ENCODE measurements around the gene LRRC61.
"Not testable (repeated sequence)": the region's sequence is repeated elsewhere in the genome, so short reads cannot be mapped to it uniquely, and the experiment has no call there.

The LRRC61 gene, protein sequence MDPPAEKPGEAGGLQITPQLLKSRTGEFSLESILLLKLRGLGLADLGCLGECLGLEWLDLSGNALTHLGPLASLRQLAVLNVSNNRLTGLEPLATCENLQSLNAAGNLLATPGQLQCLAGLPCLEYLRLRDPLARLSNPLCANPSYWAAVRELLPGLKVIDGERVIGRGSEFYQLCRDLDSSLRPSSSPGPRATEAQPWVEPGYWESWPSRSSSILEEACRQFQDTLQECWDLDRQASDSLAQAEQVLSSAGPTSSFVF

DNA sequence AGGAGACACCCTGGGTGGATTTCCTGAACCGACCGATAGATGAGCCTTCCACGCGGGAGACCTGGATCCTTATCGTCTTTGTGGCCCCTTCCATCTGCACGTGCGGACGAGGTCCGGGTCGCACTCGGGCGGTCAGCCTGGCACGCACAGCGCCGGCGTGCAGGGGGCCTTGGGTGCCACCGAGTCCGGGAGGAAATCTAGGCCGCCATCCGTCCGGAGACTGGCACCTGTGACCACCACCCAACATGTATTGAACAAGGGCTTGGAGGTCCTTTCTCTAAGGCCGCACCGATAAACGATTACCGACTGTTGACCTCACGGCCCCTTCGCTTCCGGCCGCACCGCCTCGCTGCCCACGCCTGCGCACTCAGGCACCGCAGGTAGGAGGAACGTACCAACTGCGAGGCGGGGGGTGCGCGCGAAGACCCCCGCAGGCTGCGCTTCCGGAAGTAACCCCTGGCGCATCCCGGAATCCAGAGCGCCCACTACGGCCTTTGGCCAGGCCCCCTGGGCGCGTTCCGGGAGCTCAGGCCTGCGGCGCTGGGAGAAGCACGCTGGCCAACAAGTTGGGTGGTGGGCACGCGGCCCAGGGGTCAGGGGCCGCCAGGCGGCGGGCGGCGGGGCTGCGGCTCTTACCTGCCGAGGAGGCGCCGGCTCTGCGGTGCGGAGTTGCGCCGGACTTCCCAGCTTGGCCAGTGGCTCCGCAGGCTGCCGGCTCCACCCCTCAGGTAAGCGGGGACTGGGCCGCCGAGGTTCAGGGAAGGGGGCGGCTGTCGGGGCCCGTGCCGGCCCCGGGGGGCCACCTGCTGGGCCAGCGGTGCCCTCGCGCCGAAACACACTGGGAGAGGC is at the start of gene LRRC61, which contains the start of gene ACTR3C:
TSS of gene LRRC61 (plus strand) at position 523 of the 849 bp plus-strand sequence. CDS start 13,507 bp downstream, outside the sequence.
TSS of gene ACTR3C (minus strand) at position 713 of the 849 bp plus-strand sequence. CDS start 28,249 bp downstream, outside the sequence.
- in situ Hi-C loops (cut with HindIII; ENCODE audit: low sequenced_read_pairs) = no loop called here

DNA sequence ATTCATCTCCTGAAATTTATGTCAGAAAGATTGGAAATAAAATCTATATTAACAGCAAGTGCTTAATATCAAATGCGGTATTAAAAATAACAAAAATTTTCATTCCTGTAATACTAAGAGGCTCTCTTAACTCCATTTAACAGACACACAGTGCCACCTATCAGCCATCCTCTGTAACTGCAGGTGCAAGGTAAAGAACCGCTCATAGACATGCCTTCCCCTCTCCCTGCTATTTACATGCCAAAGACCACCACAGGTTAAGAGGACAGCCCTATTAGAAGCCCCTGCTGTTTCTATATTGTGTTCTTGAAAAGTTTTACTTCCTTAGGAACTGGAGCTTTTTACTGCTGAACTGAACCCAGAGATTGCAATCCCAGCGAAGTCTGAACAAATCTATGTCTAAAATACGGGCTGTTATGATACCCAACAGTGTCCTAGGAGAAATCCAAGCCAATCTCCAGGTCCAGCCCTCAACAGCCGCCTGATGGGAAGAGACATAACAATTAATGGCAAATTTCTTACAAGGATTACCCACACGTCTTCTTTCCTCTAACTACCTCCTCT is 46.9 kb upstream of the LRRC61 start:
- in situ Hi-C loops (cut with HindIII; ENCODE audit: low sequenced_read_pairs) = not testable (repeated sequence)

DNA sequence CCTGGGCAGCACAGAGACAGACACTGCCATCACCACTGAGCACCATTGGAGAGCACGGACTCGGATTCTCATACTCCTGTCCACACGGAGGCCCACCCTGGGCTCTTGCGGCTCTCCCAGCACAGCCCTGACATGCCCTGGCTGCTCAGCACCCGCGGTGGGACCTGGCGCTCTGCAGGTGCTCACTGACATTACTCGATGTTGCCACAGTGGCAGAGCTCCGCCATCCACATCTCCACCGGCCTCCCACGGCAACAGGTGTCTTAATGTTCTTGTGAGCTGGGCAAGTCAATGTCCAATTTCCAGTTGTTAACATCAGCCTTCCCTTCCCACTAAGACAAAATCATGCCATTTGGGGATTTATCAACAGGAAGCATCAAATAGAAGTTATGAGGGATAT is 44.8 kb upstream of the LRRC61 start:
- in situ Hi-C loops (cut with HindIII; ENCODE audit: low sequenced_read_pairs) = not testable (repeated sequence)

DNA sequence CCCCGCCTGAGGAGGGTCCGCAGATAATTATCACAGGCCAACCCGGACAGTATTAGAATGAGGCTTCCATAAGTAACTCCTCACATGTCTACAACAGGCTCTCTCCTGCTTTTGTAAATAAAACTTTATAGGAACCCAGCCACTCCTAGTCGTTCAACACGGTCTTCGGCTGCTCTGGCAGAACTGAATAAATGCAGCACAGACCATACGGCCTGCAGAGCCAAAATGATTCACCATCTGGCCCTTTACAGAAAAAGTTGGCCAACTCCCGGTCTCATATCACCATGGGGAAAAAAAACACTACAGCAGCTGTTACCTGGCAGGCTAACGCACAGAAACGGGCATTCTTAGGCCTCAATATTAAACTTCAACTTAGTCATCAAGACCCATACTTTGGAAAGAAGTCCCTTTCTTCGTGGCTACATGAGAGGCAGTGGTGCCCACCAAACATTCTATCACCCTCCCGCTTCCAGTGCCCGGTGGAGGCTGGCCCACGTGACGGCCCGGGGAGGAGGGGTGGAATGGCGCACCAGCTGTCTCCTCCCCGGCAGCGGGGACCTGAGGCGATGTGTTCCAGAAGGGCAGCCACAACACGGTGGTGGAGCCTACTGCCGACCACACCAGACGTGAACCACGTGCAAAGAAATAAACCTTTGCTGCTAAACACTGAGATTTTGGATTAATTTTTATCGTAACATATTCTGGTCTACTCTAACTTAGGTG is 41.3 kb upstream of the LRRC61 start:
- in situ Hi-C loops (cut with HindIII; ENCODE audit: low sequenced_read_pairs) = not testable (repeated sequence)

DNA sequence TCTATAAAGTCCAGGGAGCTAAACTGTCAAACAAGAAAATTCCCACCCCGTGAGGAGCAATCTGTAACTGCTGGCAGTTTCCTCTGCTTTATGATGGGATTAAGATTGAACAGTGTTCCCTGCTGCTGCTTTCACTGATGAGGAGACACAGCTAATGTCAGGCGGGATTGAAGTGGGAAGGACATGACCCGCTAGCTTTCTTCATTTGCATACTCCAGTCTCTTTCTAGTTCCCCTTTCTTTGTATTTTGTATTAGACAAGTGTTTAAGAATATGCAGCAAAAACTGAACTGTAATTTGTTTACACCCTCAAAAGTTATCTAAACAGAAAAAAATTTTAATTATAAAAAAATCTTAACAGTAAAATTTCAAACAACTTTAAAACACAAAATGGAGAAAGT is 40.0 kb upstream of the LRRC61 start:
- in situ Hi-C loops (cut with HindIII; ENCODE audit: low sequenced_read_pairs) = not testable (repeated sequence)

DNA sequence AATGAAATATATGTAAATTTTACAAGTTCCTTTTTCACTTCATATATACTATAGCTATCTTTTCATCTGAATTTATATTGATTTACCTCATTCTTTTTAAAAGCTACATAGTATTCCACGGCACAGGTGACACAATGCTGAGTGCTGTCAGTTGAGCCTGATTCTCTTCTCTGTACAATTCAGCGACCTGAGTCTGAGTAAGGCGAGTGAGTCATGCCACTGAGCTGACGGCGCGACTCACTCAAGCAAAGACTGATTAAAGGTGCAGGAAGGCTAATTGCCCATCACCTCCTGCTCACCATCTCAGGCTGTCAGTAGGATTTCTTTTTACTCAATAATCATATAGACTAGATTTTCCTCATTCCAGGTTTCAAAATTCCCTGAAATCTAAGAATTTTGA is 39.5 kb upstream of the LRRC61 start:
- in situ Hi-C loops (cut with HindIII; ENCODE audit: low sequenced_read_pairs) = not testable (repeated sequence)

DNA sequence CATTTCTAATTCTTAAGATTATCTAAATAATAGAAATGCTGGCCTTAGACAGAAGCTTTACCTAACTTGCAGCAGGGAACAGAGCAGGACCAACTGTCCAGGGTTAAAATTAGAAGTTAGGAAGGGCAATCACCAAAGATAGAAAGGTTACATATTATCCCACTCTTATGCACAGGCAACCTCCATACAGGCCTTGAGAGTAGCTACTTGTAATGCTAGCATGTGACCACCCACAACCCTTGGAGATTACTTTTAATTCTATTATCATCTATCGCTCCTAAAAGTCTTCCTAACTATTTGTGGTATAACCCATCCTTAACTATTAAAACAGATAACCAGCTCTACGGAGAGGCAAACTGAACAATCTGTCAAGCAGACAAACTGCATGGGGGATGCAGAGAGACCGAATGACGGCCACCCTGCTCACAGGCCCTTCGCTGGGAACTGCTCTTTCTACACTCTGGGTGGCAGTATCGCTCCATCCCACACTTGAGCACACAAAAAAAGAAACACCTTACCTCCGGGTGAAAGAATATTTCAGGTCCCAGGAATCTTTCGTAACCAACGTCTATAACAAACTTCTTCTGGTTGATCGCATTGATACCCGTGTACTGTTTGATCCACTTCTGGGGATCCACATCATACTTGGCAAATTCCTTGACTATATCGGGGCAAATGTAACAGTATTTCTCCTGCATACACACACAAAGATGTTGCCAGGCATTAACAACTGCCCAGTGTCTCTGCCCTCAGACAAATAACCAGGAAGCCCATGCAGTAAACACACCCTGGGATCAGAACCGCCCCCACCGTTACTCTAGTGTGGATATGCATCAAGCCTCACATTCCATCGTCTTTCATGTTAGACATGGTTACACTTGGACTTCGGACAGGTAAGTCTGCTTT is 37.1 kb upstream of the LRRC61 start:
- in situ Hi-C loops (cut with HindIII; ENCODE audit: low sequenced_read_pairs) = not testable (repeated sequence)

DNA sequence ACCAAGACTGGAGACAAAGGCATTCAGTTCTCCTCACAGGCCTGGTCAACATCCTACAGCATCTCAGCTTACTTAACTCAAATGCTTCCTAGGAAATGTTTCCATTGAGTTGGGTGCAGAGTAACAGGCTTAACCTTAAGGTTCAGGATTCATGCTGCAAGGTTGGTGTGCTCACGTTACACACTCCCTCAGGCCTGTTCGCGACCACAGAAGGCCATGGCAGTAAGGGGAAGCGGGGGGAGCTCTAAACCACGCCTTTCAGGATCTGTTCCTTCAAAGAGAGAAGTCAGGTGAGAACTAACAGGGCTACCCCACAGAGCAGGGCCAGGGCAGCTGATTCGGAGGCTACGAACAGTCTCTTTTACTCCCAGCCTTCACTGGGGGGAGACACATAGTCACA is 35.3 kb upstream of the LRRC61 start:
- in situ Hi-C loops (cut with HindIII; ENCODE audit: low sequenced_read_pairs) = not testable (repeated sequence)

DNA sequence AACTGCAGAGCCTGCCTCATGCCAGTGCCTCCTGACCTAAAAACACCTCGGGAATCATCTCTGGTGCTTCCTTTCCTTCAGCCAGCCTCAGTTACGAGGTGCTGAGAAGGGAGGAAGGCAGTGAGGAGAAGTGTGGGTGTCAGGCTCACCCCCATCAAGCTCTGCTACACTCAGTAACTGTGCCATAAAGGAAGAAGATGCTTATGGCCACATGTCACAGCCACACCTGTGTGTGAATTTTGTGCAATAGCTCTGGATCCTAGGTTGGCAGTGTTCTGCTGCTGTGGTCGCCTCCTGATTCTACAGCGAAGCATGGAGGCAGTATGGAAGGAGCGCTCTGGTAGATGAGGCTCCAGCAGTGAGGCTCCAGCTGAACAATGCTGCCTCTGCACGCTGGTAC is 34.3 kb upstream of the LRRC61 start:
- in situ Hi-C loops (cut with HindIII; ENCODE audit: low sequenced_read_pairs) = not testable (repeated sequence)

DNA sequence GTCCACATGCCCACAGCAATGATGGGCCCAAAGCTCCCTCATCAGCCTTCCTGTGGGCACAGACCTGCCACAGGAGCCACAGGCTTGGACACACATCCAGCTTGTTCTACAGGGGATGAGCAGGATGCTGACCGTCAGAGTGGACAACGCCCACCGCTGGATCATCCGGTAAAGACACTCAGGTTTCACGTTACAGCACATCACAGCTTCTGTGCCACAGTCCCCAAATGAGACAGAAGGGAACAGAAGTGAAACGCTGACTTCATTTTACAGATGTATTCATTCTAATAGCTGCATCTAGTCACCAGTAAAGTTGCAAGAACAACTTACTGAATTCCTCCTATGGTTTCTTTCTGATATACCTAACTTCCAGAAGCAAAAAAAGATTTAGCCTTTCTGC is 32.8 kb upstream of the LRRC61 start:
- in situ Hi-C loops (cut with HindIII; ENCODE audit: low sequenced_read_pairs) = not testable (repeated sequence)

DNA sequence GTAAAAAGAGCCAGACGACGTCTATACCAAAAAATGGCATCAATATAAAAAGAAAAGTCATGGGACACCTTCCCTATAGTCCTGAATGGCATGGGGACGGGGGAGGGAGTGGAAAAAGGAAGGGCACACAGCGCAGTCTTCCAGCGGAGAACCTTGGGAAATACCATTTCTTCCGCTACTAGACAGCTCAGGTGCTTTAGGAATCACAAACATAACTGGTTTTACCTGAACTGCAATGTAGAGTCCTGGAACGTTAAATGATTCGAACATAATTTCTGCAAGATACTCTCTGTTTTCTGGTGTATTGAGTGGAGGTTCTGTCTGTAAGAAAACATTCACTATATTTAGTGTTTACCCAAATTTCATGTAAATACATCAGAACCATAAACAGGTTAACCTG is 28.1 kb upstream of the LRRC61 start:
- in situ Hi-C loops (cut with HindIII; ENCODE audit: low sequenced_read_pairs) = not testable (repeated sequence)

DNA sequence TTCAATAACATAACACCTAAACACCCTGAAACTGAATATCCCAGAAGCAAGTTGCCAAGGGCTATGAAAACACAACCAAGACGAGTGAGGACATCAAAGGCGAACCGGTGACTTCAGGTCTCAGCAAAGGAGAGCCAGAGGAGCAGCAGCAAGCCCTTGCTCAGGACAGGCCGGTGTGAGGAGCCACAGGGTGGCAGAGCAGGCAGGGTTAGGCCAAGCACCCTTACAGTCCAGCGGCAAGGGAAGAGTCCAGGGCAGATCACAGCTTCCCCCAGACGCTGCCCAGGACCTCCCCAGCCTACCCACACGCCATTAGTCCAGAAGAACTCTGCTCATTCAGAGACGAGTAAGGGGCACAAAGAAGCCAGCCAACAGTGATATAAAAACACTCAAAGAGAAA is 27.5 kb upstream of the LRRC61 start:
- in situ Hi-C loops (cut with HindIII; ENCODE audit: low sequenced_read_pairs) = not testable (repeated sequence)

DNA sequence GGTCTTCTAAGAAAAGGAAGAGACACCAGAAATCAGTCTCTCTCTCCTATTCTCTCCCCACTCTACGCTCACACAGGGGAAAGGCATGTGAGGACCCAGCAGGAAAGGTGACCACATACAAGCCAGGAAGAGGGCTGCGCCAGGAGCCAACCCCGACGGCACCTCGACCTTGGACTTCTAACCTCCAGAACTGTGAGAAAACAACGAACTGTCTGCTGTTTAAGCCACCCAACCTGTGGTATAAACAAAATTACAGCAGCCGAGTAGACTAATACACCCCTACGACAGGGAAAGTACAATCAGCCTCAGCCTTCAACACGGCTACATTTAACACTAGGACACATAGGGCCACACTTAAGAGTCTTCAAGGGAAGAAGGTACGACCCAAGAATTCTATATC is 26.4 kb upstream of the LRRC61 start:
- in situ Hi-C loops (cut with HindIII; ENCODE audit: low sequenced_read_pairs) = not testable (repeated sequence)

DNA sequence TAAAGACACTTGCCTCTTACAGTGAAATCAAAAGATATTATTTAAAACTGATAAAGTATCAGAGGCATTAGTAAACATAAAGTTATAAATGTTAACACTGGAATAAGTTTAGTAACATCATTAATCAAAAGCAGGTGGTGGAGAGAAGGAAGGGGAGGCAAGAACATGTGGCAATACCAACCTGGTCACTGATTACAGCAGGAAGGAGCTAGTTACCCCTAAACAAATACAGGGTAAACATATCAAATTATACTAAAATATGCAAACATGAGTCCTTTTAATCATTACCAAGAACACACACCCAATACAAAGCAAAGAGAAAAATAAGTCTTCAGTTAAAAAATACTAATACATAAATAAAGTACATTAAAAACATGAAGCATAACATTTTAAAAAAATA is 25.2 kb upstream of the LRRC61 start:
- in situ Hi-C loops (cut with HindIII; ENCODE audit: low sequenced_read_pairs) = not testable (repeated sequence)

DNA sequence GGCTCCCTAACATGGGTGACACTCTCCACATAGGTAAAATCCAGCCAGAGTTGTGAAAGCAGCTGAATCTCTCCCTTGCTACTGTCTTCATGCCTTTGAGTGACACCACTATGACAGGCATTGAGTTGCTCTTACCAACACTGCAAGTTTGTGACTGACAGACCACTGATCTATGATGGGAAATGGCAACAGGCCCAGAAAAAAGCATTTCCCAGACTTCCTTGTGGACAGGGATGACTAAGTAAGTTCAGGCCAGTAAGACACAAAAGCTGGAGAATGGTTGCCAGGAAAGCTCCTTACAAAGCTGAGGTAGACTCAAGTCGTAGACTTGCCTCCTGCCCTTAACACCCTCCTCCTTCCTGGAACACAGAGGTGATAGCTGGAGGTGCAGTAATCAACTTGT is 20.2 kb upstream of the LRRC61 start:
- in situ Hi-C loops (cut with HindIII; ENCODE audit: low sequenced_read_pairs) = not testable (repeated sequence)

DNA sequence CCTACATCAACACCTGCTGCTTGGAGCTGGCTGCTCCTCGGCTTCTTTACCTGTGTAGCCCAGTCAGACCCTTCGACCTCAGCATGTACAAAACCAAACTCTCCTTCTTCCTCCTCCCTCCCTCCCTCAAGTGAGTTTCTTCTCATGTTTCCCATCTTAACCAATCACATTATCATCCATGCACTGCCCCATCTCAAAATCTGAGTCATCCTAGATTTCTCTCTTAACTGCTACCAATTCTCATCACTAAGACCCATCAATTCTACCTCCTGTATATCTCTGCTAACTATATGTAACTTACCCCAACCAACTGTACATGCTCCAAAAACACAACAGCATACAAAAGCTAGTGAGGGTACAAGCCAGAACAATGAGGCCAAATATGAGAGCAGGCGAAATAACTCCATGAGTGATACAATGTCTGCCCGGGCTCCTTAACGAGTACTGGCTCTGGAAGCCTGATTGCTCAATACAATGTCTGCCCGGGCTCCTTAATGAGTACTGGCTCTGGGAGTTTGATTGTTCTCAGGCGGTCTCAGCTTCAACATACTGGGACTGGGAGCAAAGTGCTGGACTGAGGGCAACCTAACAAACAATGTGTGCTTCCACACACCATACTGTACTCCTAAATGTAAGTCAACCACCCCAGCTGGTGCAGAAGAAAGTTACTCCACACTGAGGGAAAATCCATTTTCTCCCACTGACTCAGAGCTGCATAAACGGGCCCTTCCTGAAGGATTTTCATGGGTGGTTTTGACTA is 18.5 kb upstream of the LRRC61 start:
- in situ Hi-C loops (cut with HindIII; ENCODE audit: low sequenced_read_pairs) = not testable (repeated sequence)

DNA sequence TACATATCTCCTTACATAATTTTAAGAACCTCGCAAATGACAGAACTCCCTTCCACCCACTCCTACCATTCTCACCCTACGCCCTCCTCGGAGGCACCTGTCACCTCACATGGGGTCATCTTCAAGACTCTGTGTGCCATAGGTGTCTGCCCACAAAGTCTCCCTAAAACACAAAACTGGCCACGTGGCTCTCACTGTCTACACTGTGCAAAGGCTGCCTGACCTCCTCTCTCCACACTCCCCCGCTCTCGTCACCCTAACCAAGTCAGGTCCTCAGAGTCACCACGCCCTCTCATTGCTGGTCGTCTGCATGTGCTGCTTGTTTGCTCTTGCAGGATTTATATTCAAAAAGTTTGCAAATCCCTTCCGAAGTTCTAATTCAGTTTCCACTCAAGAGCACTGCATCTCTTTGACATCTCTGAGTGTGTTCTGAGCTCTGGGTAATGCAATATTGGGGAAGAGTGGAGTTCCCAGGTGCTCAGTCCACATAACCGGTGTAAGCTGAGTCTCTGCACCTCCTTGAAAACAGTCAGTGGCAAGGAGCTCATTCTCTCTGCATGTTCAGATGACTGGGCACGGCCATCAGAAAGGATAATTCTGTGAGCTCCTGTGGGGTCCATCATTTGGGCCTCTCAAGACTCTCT is 17.8 kb upstream of the LRRC61 start:
- in situ Hi-C loops (cut with HindIII; ENCODE audit: low sequenced_read_pairs) = not testable (repeated sequence)

DNA sequence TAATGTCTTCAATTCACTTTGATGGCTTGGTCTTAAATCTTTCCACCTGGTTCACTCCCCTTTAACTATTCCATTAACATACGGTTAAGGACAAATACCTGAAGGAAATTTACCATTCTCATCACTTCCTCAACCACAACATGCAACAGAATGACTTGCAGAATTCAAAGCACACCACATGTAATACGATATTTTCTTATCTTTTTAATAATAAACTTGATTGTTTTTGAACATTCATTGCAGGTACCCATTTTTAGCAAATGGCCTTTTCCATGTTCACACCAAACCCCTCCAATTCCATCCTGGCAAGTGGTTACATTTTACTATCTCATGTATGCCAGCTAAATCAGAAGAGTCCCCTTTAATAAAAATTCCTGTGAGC is 17.3 kb upstream of the LRRC61 start:
- in situ Hi-C loops (cut with HindIII; ENCODE audit: low sequenced_read_pairs) = not testable (repeated sequence)

DNA sequence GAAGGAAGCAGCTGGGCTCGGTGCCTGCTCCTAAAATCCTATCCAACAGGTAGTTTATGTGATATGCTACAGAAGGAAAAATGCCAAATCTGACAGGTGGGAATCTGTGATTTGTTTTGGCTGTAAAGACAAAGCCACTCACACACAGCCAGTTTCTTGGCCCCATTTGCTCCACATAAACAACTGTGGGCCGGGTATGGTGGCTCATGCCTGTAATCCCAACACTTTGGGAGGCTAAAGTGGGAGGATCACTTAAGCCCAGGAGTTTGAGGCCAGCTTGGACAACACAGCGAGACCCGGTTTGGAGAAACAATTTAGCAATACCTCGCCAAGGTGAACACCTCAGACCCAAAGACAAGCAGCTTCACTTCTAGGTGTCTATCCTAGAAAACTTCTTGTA is 16.8 kb upstream of the LRRC61 start:
- in situ Hi-C loops (cut with HindIII; ENCODE audit: low sequenced_read_pairs) = not testable (repeated sequence)
